Cardiac fibroblast (primary cell): ENCODE measurements around the gene ABLIM1.
A peak's percentile ranks its signal among the peaks of the same experiment; 100 is the strongest.

Experiments
- DNase-seq, 2 donors: peaks; one replicate each; pipeline versions ENCODE4 v3.0.0 to v3.0.0-alpha.2; 2010; ENCODE audit warnings: low read depth in 2 of 2
- H3K4me3 ChIP-seq, 2 donors: replicated peaks in 1 of 2; 1 replicate in 1 of 2; 2 replicates in 1 of 2; pipeline ENCODE4 v1.5.1; 2011; ENCODE audit warnings: low read depth in 2 of 2, low read length in 2 of 2, mild to moderate bottlenecking in 2 of 2, moderate library complexity in 1 of 2
- TF ChIP-seq, protein P1 (sequence below): IDR thresholded peaks from one replicate; pipeline ENCODE4 v1.5.1; 2011; ENCODE audit warnings: low read depth, mild to moderate bottlenecking, low read length, inconsistent platforms

Gene ABLIM1

DNA sequence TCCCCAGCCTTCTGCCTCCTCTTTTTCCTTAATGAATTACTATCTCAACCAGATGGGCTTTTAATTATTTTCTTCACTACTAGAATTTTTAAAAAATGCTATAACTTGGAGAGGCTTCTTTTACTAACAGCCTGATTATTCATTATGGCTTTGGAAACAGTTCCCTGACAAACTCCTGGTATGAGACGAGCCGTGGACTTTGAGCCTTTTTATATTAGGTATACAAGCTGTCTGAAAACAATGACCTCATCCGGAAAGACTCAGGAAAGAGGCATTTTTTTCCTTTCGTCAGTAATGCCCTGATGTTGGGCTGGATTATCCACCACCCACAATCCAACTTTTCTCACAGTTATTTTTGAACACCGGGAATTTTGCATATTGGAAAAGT, 26.7 kb upstream of the ABLIM1 start:
- peak; percentile 62 to 74 for DNase-seq
- no peak overlapping the region for H3K4me3 ChIP-seq
- TF ChIP-seq, protein P1, sequence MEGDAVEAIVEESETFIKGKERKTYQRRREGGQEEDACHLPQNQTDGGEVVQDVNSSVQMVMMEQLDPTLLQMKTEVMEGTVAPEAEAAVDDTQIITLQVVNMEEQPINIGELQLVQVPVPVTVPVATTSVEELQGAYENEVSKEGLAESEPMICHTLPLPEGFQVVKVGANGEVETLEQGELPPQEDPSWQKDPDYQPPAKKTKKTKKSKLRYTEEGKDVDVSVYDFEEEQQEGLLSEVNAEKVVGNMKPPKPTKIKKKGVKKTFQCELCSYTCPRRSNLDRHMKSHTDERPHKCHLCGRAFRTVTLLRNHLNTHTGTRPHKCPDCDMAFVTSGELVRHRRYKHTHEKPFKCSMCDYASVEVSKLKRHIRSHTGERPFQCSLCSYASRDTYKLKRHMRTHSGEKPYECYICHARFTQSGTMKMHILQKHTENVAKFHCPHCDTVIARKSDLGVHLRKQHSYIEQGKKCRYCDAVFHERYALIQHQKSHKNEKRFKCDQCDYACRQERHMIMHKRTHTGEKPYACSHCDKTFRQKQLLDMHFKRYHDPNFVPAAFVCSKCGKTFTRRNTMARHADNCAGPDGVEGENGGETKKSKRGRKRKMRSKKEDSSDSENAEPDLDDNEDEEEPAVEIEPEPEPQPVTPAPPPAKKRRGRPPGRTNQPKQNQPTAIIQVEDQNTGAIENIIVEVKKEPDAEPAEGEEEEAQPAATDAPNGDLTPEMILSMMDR = no peak

GRCh38 chr10:114684084-114684821, 26.2 kb upstream of the ABLIM1 start:
- no peak overlapping the region for H3K4me3 ChIP-seq
- TF ChIP-seq, protein P1 = no peak
- DNase-seq = peak in 1 of 2 donors; percentile 72

DNA sequence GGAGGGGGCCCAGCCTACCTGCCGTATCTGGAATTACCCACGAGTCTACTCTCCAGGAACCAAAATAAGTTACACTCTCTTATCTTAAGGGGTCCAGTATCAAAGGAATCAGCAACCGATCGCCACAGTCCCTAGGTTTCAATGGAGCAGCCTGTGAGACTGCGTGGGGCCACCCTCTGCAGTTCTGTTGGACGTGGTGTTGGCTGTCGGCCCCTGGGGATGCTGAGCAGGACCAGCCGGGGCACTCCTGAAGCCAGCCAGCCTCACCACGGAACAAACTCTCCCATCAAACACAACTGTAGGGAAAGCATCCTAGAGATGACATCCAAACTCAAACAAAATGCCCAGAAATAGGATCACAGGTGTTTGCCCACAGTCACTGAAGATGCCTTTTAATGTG, 25.5 kb upstream of the ABLIM1 start:
- no peak overlapping the region for H3K4me3 ChIP-seq
- no peak for DNase-seq
- TF ChIP-seq, protein P1 = no peak

- H3K4me3 ChIP-seq = no peak overlapping the region
- TF ChIP-seq, protein P1 = no peak
- DNase-seq = no peak
These were observed 25.1 kb upstream of the ABLIM1 start for GRCh38 chr10:114683162-114683561.

GRCh38 chr10:114682532-114682931, 24.5 kb upstream of the ABLIM1 start:
- no peak overlapping the region for H3K4me3 ChIP-seq
- TF ChIP-seq, protein P1 = no peak
- peak in 1 of 2 donors; percentile 50 for DNase-seq

DNA sequence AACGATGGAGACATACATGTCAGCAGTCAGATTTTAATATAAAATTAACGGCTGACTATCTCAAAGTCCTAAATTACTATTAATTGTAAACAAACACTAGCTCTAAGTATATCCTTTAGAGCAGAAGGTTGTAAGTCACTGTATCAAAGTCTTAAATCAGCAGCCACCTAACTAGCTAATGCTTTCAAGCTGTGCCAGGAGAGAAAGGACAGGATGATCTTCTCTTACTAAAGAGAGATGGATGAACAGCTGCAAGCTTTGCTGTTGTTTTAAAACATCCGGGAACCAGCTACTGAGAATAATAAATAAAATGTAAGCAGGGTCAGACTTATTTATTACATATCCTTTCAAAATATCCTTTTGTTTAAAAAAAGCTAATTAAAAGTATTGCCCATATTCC, 24.0 kb upstream of the ABLIM1 start:
- TF ChIP-seq, protein P1 = no peak
- DNase-seq = no peak
- no peak overlapping the region for H3K4me3 ChIP-seq

DNA sequence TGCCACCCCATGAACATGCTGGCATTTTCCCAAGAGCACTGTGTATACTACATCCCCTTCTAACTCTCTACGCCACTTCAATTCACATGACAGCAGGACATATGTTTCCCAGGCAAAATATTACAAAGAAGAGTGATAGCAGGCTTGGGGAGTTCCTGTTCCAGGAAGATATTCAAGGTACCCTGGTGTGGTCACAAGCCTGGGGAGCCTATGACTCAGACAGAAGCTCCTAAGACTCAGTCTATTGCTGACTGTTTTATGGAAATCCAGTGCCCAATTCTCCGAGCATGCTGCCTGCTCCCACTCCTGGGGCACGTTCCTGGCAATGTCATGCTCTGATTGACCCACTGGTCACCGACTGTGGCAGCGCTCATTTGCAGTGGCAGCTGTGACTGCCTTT, 23.5 kb upstream of the ABLIM1 start:
- TF ChIP-seq, protein P1 = no peak
- no peak overlapping the region for H3K4me3 ChIP-seq

More for the DNA sequence above, 23.5 kb upstream of the ABLIM1 start:
- no peak for DNase-seq
